LoVo (cell line): Measurements from ENCODE around the gene DPP10.

Experiments used
- DNase-seq: peaks from one replicate; pipeline ENCODE4 v3.0.0-alpha.2; 2016; ENCODE audit warnings: low spot score

DPP10 gene

GRCh38 chr2:114810092-114810491, 367.7 kb downstream of the DPP10 start:
- DNase-seq = no peak

- DNase-seq = no peak
These were observed 369.8 kb downstream of the DPP10 start for GRCh38 chr2:114812261-114812660.

GRCh38 chr2:114814355-114814754, 371.9 kb downstream of the DPP10 start:
- no peak for DNase-seq

GRCh38 chr2:114821055-114821454, 378.6 kb downstream of the DPP10 start:
- no peak for DNase-seq

- no peak for DNase-seq
These were observed 401.5 kb downstream of the DPP10 start for GRCh38 chr2:114843963-114844362.

GRCh38 chr2:114857196-114857595, 414.8 kb downstream of the DPP10 start:
- DNase-seq = no peak

- no peak for DNase-seq
These were observed 417.5 kb downstream of the DPP10 start for GRCh38 chr2:114859726-114860510.

- no peak for DNase-seq
These were observed 419.8 kb downstream of the DPP10 start for GRCh38 chr2:114862243-114862642.

- DNase-seq = no peak
These were observed 422.5 kb downstream of the DPP10 start for GRCh38 chr2:114864901-114865300.

GRCh38 chr2:114880046-114880445, 437.6 kb downstream of the DPP10 start:
- DNase-seq = no peak

GRCh38 chr2:114919985-114920384, 477.5 kb downstream of the DPP10 start:
- no peak for DNase-seq

GRCh38 chr2:114922076-114922475, 479.6 kb downstream of the DPP10 start:
- no peak for DNase-seq

- no peak for DNase-seq
These were observed 483.1 kb downstream of the DPP10 start for GRCh38 chr2:114925296-114926255.

GRCh38 chr2:114926303-114926702, 483.9 kb downstream of the DPP10 start:
- no peak for DNase-seq

GRCh38 chr2:114929225-114929624, 486.8 kb downstream of the DPP10 start:
- no peak for DNase-seq

GRCh38 chr2:114933671-114934241, 491.3 kb downstream of the DPP10 start:
- DNase-seq = no peak

GRCh38 chr2:114935031-114935430, 492.6 kb downstream of the DPP10 start:
- DNase-seq = no peak

- DNase-seq = no peak
These were observed 495.0 kb downstream of the DPP10 start for GRCh38 chr2:114937366-114937930.

- no peak for DNase-seq
These were observed 498.5 kb downstream of the DPP10 start for GRCh38 chr2:114940785-114941458.

GRCh38 chr2:114949228-114949804, 506.9 kb downstream of the DPP10 start:
- no peak for DNase-seq

- DNase-seq = no peak
These were observed 517.9 kb downstream of the DPP10 start for GRCh38 chr2:114960389-114960788.
